HK-2 (cell line): ENCODE results near the gene ADAMTSL1.

Experiments used
- DNase-seq: peaks from one replicate; pipeline ENCODE4 v3.0.0-alpha.2; 2018; ENCODE audit not compliant: unreplicated experiment

ADAMTSL1 gene

GRCh38 chr9:18605766-18606180, 131.8 kb downstream of the ADAMTSL1 start:
- DNase-seq = no peak

DNA sequence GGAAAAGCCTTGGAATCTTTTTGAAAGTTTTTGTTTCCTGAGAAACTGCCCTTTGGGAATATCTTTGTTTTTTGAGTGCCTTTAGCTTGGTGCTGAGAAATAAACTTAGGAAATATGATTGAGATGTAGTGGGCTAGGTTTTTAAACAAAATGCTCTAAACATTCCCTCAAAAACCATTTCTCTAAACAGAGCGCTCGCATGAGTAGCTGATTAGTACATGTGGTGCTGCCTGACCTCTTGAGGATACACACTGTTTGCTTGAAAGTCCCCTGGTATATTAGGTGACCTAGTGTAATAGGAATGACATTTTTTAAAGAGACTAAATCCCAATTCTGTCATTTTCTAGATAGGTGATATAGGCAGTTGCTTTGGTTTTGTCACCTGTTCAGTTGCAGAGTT, 132.3 kb downstream of the ADAMTSL1 start:
- DNase-seq = no peak

GRCh38 chr9:18606846-18607245, 132.9 kb downstream of the ADAMTSL1 start:
- no peak for DNase-seq

DNA sequence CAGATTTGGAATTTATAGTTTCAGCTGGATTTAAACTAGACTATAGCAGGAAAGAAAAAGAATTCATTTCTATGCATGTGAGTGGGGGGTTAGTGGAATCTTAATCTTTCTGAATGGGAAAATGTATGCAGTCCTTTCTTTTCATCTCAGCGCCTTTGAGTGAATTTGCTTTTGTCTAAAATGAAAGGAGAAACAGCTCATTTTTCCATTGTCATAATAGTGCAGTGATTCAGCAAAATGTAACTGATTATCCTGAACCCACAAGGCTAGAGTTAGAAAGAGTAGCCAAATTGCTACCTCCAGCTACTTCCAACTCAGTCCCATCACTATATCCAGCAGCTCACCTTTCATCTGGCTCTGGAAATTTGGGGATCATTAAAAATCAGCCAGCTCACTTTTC, 134.4 kb downstream of the ADAMTSL1 start:
- DNase-seq = no peak

- no peak for DNase-seq
These were observed 137.0 kb downstream of the ADAMTSL1 start for GRCh38 chr9:18610956-18611355.

- no peak for DNase-seq
These were observed 138.0 kb downstream of the ADAMTSL1 start for GRCh38 chr9:18611971-18612370.

GRCh38 chr9:18614116-18614515, 140.2 kb downstream of the ADAMTSL1 start:
- DNase-seq = no peak

- DNase-seq = no peak
These were observed 140.7 kb downstream of the ADAMTSL1 start for GRCh38 chr9:18614651-18615050.

DNA sequence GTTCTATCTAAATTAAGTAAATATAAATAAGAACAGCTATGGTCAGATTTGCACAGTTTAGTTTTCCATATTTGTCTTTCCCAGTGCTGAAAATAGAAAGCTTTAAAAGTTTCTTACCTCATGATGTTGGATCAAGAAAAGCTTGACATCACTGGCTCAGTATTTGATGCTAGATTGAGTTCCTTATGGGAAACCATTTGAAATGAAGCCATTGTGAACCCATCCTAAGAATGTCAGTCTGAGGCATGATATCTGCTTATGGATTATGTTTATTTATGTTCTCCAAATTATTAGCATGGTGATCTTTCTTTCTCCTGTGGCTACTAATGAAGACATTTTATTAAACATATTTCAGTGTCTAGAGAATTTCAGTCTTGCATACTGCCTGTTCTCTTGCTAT, 143.0 kb downstream of the ADAMTSL1 start:
- no peak for DNase-seq

GRCh38 chr9:18617759-18618158, 143.8 kb downstream of the ADAMTSL1 start:
- DNase-seq = no peak

GRCh38 chr9:18618862-18619261, 144.9 kb downstream of the ADAMTSL1 start:
- DNase-seq = no peak

- no peak for DNase-seq
These were observed 148.4 kb downstream of the ADAMTSL1 start for GRCh38 chr9:18622186-18622836.

GRCh38 chr9:18623221-18624079, 149.5 kb downstream of the ADAMTSL1 start:
- DNase-seq = no peak

DNA sequence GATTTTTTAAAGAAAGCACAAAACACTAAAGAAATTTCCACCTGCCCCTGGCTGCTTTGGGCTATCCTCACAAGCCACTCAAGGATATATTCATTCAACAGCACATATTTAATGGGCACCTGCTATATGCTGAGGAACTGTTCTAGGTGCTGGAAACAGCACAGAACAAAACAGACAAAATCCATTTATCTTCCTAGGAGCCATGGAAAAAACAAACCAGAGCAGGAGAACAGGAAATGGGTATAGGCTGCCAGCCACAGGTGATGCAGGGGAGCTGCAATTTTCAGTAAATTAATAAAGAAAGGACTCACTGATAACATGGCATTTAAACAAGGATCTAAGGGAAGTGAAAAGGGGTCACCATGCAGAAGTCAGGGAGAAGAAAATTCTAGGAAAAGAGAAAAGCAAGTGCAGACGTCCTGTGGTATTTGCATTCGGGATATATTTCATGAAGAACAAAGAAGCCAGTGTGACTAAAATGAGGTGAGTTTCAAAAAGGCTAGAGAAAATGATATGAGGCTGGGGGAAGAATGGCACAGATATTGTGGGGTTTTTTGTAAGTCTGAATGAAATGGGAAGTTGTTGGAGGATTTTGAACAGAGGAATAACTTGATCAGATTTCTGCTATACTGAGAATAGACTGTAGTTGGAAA, 152.2 kb downstream of the ADAMTSL1 start:
- DNase-seq = no peak

DNA sequence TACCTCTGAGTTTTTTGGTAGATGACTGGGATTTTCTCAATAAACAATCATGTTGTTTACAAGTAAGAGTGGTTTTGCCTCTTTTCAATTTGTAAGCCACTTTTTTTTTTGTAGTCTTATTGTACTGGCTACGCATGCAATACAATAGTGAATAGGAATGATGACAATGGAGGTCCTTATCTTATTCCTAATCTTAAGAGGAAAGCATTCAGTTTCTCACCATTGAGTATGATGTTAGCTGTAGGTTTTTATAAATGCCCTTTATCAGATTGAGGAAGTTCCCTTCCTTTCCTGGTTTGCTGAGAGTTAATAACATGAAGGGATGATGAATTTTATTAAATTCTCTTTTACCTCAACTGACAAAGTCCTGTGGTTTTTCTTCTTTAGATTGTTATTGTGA, 155.2 kb downstream of the ADAMTSL1 start:
- DNase-seq = no peak

DNA sequence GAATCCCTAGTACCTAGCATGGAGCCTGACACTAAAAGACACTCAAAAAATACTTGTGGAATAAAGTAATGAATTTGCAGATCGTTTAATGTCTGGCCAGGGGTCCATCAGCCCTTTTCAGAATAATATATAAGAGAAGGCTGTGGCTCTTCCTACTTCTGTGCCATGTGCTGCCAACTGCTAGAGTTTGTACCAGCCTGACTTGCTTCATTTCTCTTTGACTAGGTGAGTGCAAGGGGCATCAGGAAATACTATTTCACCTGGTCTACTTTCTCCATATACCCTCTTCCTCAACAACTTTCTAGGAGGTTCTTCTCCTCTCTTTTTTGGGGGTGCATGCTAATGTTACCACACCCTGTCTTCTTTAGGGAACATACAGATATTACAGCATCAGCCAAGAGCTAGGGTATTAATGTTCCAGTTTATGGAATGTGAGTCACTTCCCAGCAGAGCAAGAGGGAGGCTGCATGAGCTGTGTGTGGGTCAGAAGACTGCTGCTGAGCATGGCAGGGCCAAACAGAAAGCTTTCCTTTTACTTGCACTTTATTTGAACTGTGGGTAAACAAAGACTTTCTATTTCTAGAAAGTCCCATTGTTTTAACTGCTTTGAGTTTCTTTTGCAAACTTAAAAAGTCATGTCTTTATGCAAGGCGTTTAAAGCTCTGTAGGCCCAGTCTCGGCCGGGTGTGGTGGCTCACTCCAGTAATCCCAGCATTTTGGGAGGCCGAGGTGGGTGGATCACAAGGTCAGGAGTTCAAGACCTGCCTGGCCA, 158.9 kb downstream of the ADAMTSL1 start:
- DNase-seq = no peak

- no peak for DNase-seq
These were observed 162.8 kb downstream of the ADAMTSL1 start for GRCh38 chr9:18636781-18637180.

DNA sequence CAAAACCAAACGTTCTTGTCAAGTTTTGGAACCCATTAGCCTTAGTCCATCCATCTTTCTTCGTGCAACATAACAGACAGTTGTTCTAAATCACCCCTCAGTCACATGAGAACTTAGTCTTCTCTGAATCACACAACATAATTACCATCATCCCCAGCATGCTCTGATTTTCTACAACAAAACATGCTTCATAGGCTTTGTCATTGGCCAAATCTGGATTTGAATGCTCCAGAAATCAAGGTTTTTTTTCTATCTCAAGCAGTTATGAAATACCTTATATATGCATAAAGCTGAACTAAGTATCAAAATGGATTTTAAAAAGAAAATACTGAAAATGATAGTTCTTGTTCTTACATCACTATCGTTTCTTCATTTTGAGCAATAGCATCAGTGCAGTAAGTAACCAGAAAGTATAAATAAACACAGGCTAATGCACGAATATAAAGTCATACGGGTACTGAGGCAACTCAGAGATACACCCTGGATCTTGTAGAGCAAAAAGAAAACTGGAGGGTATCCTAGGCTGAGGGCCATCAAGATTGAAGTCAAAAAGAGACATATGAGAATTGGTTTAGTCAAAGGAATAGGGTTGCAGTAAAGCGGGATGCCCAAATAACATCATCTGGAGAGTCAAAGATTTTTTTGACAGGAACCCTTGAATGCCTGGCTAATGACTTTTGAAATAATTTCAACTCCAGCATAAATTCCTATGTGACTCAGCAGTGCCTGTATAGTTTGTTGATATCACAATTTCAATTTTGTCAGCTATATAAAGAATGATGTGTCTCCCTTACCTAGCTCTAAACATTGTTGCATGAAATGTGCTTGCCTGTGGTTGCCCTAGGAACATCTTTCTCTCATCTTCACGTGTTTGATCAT, 164.7 kb downstream of the ADAMTSL1 start:
- DNase-seq = no peak

DNA sequence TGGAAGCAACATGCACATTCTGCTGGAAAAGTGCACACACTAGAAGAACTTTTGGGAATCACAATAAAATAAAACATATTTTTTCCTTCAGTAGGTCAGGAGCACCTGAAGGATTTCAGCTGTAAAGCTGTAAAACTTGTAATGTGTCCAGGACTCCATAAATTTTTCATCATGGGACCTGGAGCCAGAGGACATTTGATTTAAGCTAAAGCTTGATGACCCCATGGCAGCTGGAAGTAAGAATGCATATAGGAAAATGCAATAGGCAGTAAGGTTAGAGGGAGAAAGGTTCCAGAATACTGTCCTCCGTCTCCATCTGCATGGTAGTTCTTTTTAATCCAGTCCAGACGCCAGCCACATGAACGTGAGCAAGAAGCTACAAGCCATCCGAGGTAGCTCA, 166.0 kb downstream of the ADAMTSL1 start:
- DNase-seq = no peak

- DNase-seq = no peak
These were observed 185.1 kb downstream of the ADAMTSL1 start for GRCh38 chr9:18658804-18659705.
